ENCODE measurements around the gene NRIP1.

NRIP1 gene

DNA sequence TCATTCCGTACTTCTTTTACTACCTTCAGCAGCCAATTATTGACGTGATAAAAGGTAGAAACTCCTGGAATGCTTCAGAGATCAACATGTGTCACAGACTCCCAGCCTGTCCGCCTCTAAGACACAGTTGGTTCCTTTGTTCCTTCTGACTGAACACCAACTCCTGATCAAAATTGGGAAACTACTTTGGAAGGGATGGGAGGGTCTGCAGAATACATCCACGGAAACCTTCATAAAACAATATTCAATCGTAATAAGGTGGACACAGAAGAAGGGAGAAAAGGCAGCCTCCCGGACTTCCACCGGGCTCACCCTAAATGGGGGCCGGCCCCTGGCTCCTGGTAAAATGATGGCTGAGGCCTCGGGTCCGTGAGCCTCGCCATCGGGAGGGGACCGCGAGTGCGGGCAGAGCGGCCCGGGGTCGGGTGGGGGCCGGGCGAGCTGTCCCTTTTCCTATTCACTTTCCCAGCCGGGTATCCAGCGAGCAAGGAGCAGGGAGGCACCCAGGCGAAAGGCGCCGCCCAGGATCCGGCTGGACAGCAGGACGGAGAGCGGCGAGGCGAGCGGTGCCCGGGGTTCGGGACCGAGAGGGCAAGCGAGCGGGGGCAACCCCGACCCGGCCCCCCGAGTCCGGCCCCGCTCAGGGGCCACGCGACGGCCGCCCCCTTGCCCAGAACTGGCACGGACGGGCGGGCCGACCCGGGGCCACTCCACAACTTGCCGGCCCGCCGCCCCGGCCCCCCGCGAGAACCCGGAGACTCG is 805 bp downstream of the NRIP1 start:
- H4K20me1 ChIP-seq (ENCODE audit: insufficient read depth, low read length) = no peaks in the 10 kb centered on the region
- no peaks in the 10 kb centered on the region for H3K9me2 ChIP-seq (replicated peaks; ENCODE audit: insufficient read depth, low read length)
- H3K36me3 ChIP-seq (replicated peaks; ENCODE audit: insufficient read depth, low read length) = no peaks in the 10 kb centered on the region
- peak overlapping the region; percentile 53; the same call in 1 of the 2 replicates for H3K9ac ChIP-seq (ENCODE audit: low read length)
- H3K27me3 ChIP-seq (replicated peaks; ENCODE audit: insufficient read depth, low read length) = peaks cover 7% of the 10 kb centered on the region; the same call in 1 of the 2 replicates
- no peaks in the 10 kb centered on the region for H3K9me3 ChIP-seq (replicated peaks; ENCODE audit: insufficient read depth, low read length)
- TF ChIP-seq, protein P1, sequence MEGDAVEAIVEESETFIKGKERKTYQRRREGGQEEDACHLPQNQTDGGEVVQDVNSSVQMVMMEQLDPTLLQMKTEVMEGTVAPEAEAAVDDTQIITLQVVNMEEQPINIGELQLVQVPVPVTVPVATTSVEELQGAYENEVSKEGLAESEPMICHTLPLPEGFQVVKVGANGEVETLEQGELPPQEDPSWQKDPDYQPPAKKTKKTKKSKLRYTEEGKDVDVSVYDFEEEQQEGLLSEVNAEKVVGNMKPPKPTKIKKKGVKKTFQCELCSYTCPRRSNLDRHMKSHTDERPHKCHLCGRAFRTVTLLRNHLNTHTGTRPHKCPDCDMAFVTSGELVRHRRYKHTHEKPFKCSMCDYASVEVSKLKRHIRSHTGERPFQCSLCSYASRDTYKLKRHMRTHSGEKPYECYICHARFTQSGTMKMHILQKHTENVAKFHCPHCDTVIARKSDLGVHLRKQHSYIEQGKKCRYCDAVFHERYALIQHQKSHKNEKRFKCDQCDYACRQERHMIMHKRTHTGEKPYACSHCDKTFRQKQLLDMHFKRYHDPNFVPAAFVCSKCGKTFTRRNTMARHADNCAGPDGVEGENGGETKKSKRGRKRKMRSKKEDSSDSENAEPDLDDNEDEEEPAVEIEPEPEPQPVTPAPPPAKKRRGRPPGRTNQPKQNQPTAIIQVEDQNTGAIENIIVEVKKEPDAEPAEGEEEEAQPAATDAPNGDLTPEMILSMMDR (IDR thresholded peaks at IDR 0.05; ENCODE audit: low read length) = no peak
- TF ChIP-seq EZH2phosphoT487 (IDR thresholded peaks at IDR 0.05; ENCODE audit: low read length) (no peak), EZH2 (optimal IDR thresholded peaks at IDR 0.05; ENCODE audit: low read depth, low read length) (no peak)
- H2AFZ ChIP-seq (ENCODE audit: low read length) = peak overlapping the region; percentile 71
- H3K4me3 ChIP-seq (ENCODE audit: low read length) = peak overlapping the region; percentile 68
- peak overlapping the region; percentile 58 for H3K4me2 ChIP-seq (ENCODE audit: low read depth, low read length)
- no peak overlapping the region for H3K27ac ChIP-seq (ENCODE audit: low read length)
- peaks cover 4% of the 10 kb centered on the region; the same call in 1 of the 2 replicates for H3F3A ChIP-seq (ENCODE audit: insufficient read depth, low read length)
- DNase-seq = peak; percentile 0
- peaks cover 40% of the 10 kb centered on the region for H3K79me2 ChIP-seq (ENCODE audit: low read length)
- H3K4me1 ChIP-seq (ENCODE audit: low read length) = no peaks in the 10 kb centered on the region

DNA sequence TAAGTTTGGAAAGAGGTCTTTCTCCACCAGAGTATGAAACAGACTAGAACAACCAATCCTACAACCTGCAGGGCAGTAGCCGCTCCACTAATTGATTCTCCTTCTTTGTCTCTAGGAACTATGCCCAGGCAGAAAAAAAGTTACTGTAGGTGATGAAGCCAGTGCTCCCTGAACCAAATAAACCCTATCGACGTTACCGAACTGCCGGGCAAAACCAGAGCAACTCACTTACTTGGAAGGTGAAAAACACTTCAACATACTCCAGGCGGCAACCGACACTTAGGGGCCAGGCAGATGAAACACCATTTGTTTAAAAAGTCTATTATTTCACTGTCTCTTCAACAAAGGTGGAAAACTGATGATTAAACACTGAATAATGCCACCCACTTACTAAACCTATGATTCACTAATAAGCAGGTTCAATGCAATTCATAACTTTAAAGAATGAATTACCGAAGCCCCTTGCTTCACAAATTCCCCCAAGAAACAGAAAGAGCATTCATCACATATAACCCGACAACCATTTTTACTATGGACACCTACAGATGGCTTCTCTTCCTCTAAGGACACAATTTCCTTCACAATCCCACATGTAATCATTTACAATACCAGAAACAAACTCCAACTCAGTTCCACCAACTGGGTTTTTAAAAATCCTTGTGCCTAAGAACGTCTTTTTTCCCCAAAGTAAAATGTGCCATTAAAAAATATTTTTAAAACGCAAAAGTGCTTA is 1.6 kb downstream of the NRIP1 start:
- Histone ChIP-seq H3K27me3 (replicated peaks; ENCODE audit: insufficient read depth, low read length) (peaks cover 7% of the 10 kb centered on the region; the same call in 1 of the 2 replicates), H3K36me3 (replicated peaks; ENCODE audit: insufficient read depth, low read length) (no peaks in the 10 kb centered on the region), H4K20me1 (ENCODE audit: insufficient read depth, low read length) (no peaks in the 10 kb centered on the region), H2AFZ (ENCODE audit: low read length) (no peak overlapping the region), H3K4me3 (ENCODE audit: low read length) (peak overlapping the region; percentile 68; the same call in 1 of the 2 replicates), H3K79me2 (ENCODE audit: low read length) (peaks cover 46% of the 10 kb centered on the region), H3K9me3 (replicated peaks; ENCODE audit: insufficient read depth, low read length) (no peaks in the 10 kb centered on the region), H3K4me2 (ENCODE audit: low read depth, low read length) (peak overlapping the region; percentile 58), H3K27ac (ENCODE audit: low read length) (no peak overlapping the region), H3F3A (ENCODE audit: insufficient read depth, low read length) (peaks cover 4% of the 10 kb centered on the region; the same call in 1 of the 2 replicates), H3K9me2 (replicated peaks; ENCODE audit: insufficient read depth, low read length) (no peaks in the 10 kb centered on the region), H3K4me1 (ENCODE audit: low read length) (no peaks in the 10 kb centered on the region), H3K9ac (ENCODE audit: low read length) (no peak overlapping the region)
- DNase-seq = peak; percentile 4
- TF ChIP-seq EZH2phosphoT487 (IDR thresholded peaks at IDR 0.05; ENCODE audit: low read length) = no peak

DNA sequence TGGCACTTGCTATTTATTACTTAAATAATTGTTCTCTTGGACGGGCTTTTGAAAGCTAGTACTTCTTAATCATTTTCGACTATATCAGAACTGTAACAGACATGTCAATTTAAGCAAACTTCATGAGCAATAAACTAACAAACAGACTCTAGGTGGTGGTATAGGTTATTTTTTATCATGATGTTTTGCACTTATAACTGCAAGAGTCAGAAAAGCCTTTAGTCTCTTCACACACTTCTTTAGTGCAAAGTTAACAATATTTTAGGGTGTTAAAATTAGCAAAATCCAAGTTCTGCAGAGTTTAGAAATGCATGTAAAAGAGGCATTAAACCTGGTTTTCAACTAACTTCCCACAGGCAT is 2.2 kb downstream of the NRIP1 start:
- no peaks in the 10 kb centered on the region for H4K20me1 ChIP-seq (ENCODE audit: insufficient read depth, low read length)
- no peak overlapping the region for H3K9ac ChIP-seq (ENCODE audit: low read length)
- no peak overlapping the region for H3K4me2 ChIP-seq (ENCODE audit: low read depth, low read length)
- no peak overlapping the region for H3K4me3 ChIP-seq (ENCODE audit: low read length)
- H3K27me3 ChIP-seq (replicated peaks; ENCODE audit: insufficient read depth, low read length) = peaks cover 7% of the 10 kb centered on the region; the same call in 1 of the 2 replicates
- H2AFZ ChIP-seq (ENCODE audit: low read length) = no peak overlapping the region
- H3K36me3 ChIP-seq (replicated peaks; ENCODE audit: insufficient read depth, low read length) = no peaks in the 10 kb centered on the region
- no peak overlapping the region for H3K27ac ChIP-seq (ENCODE audit: low read length)
- H3F3A ChIP-seq (ENCODE audit: insufficient read depth, low read length) = peaks cover 4% of the 10 kb centered on the region; the same call in 1 of the 2 replicates
- no peaks in the 10 kb centered on the region for H3K9me2 ChIP-seq (replicated peaks; ENCODE audit: insufficient read depth, low read length)
- H3K4me1 ChIP-seq (ENCODE audit: low read length) = no peaks in the 10 kb centered on the region
- TF ChIP-seq EZH2phosphoT487 (IDR thresholded peaks at IDR 0.05; ENCODE audit: low read length) (no peak), EZH2 (optimal IDR thresholded peaks at IDR 0.05; ENCODE audit: low read depth, low read length) (no peak)
- TF ChIP-seq, protein P1 (IDR thresholded peaks at IDR 0.05; ENCODE audit: low read length) = no peak
- peak; percentile 23 for DNase-seq
- peaks cover 51% of the 10 kb centered on the region for H3K79me2 ChIP-seq (ENCODE audit: low read length)
- H3K9me3 ChIP-seq (replicated peaks; ENCODE audit: insufficient read depth, low read length) = no peaks in the 10 kb centered on the region
